Measurements from ENCODE around the gene PPP1R7.

GRCh38 chr2:241205086-241205485, 54.8 kb downstream of the PPP1R7 start:
- TF ChIP-seq CTCF (IDR thresholded peaks at IDR 0.05) (no peak), EZH2 (IDR thresholded peaks at IDR 0.05) (no peak), EZH2phosphoT487 (IDR thresholded peaks at IDR 0.05) (no peak)

All from neural progenitor cell (in vitro differentiated cells).